GM13976 (cell line): Measurements from ENCODE around the gene ARHGAP11A.

Experiments
- DNase-seq: peaks from one replicate; pipeline ENCODE4 v3.0.0; 2012; ENCODE audit warnings: low spot score
- in situ Hi-C: fragments of 300-500 bp; cut with MboI; formaldehyde crosslinking; loops from one replicate; pipeline ENCODE4 v1.12.0; 2022; ENCODE audit warnings: low sequenced_read_pairs, mixed read lengths, inconsistent platforms; ENCODE audit not compliant: unreplicated experiment
- TF ChIP-seq, protein P1 (sequence below): IDR thresholded peaks from 2 replicates; pipeline ENCODE4 v1.5.1; 2012; ENCODE audit warnings: borderline replicate concordance, mild to moderate bottlenecking; ENCODE audit not compliant: insufficient read depth; ENCODE audit errors: extremely low read depth, missing control alignments, control extremely low read depth

Gene ARHGAP11A

DNA sequence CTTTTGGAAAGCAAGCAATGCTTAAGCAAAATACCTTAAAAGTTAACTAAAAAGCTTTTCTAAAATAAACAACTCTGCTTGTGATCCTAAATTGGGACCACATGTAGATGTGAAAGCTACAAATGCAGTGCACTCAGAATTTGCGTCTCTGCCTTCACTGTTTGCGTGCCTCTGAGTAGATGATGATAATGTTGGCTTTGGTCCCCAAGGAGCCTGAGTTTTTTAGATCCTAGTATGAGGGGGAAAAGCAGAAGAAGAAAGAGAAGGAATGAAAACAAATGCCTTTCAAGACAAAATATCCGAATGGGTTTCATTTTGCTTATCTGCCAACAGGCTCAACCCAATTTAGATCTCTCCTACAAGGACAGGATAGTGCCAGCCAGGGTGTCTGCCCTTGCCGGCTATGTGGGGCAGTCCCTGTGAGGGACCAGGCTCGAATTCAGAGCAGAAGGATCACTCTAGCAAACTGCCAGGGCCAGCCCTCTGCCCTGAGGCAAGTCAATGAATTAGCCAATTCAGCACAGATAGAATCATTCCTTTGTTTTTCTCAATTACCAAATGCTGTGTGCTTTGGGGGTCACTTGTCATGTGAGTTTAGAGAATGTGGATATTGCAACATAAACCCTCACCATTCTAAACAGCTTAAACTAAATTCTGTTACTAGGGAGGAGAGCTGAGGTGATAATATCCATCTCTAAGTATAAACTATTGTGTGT is 54.8 kb downstream of the ARHGAP11A start:
- TF ChIP-seq, protein P1, sequence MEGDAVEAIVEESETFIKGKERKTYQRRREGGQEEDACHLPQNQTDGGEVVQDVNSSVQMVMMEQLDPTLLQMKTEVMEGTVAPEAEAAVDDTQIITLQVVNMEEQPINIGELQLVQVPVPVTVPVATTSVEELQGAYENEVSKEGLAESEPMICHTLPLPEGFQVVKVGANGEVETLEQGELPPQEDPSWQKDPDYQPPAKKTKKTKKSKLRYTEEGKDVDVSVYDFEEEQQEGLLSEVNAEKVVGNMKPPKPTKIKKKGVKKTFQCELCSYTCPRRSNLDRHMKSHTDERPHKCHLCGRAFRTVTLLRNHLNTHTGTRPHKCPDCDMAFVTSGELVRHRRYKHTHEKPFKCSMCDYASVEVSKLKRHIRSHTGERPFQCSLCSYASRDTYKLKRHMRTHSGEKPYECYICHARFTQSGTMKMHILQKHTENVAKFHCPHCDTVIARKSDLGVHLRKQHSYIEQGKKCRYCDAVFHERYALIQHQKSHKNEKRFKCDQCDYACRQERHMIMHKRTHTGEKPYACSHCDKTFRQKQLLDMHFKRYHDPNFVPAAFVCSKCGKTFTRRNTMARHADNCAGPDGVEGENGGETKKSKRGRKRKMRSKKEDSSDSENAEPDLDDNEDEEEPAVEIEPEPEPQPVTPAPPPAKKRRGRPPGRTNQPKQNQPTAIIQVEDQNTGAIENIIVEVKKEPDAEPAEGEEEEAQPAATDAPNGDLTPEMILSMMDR = no peak
- no peak for DNase-seq
- in situ Hi-C loops = loop anchor here (25.0 kb wide), 1 partner anchor 317 kb away; no protein-coding TSS in a partner anchor

DNA sequence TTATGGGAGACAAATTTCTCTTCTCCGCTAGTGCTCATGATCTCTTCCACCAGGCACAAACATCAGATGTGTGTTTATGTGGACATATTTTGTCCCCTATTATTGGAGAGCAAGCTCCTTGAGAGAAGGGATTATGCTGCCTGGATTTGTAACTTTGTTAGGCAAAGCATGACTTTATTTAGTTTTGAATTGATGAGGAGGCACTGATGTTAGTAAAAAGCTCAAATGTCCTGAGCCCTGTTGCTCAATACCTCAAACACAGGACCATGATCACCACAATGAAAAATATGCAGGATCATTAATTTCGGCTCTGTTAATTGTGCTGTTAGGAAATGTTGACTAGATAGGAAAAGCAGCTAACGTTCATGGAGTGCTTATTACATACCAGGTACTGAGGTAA is 55.3 kb downstream of the ARHGAP11A start:
- TF ChIP-seq, protein P1 = no peak

DNA sequence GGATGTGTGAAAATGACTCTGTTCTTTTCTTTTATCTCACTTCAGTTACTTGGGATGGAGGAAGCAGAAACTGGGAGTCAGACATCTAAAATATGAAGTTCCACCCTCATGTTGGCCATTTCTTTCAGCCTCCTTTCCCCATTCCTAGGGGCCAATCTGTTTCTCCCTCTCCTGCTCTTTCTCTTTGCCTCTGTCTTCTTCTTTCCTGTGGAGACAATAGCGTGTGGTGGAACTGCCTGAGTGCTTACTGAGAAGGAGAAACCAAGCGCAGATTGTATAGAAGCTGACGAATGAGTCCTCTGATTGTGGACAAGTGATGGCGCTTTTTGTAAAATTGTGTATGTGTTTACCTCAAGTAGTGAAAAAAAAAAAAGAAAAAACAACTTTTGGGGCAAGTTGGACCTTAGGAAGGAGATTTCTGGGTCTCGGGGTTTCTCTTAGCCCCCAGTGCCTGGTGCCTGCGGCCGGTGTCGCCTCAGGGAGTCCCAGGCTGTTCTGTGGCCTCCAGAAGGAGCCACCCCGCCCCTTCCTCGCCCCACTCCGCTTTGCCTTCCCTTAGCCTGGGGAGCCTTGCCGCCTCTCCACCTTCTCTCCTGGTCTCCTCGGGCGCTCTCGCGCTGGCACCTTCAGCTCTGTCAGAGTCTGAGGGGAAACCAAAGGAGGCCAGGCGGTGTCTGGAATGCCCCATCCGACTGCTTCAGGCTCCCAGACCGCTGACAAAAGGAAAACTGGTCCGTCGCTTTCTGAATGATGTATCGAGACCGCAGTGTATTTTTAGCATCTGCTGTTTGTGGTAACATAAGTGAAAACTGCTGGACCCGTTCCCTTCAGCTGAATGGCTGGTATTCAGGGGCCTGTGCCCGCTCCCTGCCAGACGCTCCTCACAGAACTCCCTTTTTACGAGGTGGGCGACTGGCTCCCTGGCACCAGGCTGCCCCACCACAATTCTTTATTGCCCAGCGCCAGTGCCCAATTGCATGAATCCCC is 56.3 kb downstream of the ARHGAP11A start:
- TF ChIP-seq, protein P1 = no peak
- no peak for DNase-seq
- in situ Hi-C loops = loop anchor here (25.0 kb wide), 1 partner anchor 316 kb away; no protein-coding TSS in a partner anchor

More for the DNA sequence above, 55.3 kb downstream of the ARHGAP11A start:
- in situ Hi-C loops = loop anchor here (25.0 kb wide), 1 partner anchor 317 kb away; no protein-coding TSS in a partner anchor
- no peak for DNase-seq

DNA sequence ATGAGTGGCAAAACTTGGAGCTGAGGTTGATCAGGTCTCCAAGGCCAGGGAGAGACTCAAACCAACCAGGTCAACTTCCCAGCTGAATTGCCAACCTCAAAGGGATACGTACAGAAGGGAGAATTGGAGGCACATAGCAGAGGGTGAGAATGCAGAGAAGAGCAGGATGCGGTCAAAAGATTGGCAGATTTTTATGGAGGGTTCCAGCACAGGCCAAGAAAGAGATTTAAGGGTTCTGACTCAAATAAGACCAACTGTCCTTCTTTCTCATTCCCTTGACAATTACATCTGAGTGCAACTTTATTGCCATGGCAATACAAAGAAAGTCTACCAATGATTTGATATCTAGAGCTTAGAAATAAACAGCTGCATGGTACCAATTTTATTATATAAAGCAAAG is 59.4 kb downstream of the ARHGAP11A start:
- in situ Hi-C loops = loop anchor here (25.0 kb wide), 1 partner anchor 313 kb away; no protein-coding TSS in a partner anchor
- DNase-seq = no peak
- TF ChIP-seq, protein P1 = no peak

DNA sequence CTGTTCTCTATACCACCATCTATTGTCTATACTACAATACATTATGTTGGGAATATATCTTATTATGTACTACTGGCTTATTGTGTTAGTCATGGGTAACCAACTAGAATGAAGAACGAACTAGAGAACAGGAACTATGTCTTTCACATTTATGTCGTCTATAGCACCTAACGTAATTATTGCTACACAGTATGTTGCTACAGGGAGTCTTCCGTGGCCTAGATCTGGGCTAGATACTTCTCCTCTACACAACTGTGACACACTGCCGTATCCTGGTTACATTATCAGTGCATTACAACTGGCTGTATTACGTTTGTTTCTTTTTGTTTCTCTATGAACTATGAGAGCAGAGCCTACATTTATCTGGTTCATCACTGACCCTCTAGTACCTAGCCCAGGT is 60.2 kb downstream of the ARHGAP11A start:
- in situ Hi-C loops = no loop called here
- no peak for DNase-seq

DNA sequence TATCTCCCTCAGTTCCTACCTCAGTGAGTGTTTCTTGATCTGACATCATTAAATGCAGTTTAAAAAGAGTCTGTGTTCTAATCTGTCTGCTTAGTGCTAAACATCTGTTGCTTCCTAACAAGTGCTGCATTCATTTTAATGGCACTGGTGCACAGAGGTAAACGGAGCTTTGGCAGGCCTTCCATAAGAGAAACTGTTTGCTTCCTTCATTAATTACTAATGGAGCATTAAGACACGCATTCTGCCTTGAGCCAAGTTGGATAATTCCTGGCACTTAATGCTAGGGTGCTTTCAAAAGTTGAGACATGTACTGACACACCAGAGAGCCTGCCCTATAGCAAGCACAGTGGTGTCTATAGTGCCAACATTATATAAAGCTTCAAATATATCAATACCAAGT is 60.9 kb downstream of the ARHGAP11A start:
- in situ Hi-C loops = no loop called here
- no peak for DNase-seq

More for the DNA sequence above, 60.2 kb downstream of the ARHGAP11A start:
- TF ChIP-seq, protein P1 = no peak

More for the DNA sequence above, 60.9 kb downstream of the ARHGAP11A start:
- TF ChIP-seq, protein P1 = no peak
